Measurements from ENCODE around the gene KREMEN2. TPM values are rescaled to one million over a fixed set of nuclear protein-coding genes. Genes with fewer than 3 reads are reported as not detected.

Gene KREMEN2
- total and polyA plus RNA-seq, 2 of the 4 experiments (the other 2 are of a cell fraction) = 0.03 TPM; not detected in 1

DNA sequence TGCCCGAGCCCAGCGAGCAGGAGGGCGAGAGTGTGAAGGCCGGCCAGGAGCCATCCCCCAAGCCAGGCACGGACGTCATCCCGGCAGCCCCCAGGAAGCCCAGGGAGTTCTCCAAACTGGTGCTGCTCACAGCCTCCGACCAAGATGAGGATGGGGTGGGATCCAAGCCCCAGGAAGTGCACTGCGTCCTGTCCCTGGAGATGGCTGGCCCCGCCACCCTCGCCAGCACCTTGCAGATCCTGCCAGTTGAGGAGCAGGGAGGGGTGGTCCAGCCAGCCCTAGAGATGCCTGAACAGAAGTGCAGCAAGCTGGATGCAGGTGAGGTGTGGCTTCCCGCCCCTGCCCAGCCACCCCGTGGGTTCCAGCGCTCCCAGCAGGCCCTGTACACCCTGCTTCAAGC lies 34.4 kb upstream of the KREMEN2 start:
- no peak overlapping the region for H2BK15ac ChIP-seq (ENCODE audit: low read depth, low read length)
- H2AK5ac ChIP-seq (ENCODE audit: low read depth, low read length) = no peak overlapping the region
- no peak overlapping the region for H4K5ac ChIP-seq (ENCODE audit: low read depth, low read length)
- H2AFZ ChIP-seq (replicated peaks; ENCODE audit: low read length, poor library complexity) = no peak overlapping the region
- no peak overlapping the region for H3K56ac ChIP-seq (ENCODE audit: extremely low read depth, insufficient read depth, low read length)
- H2BK20ac ChIP-seq (ENCODE audit: low read depth, low read length) = no peak overlapping the region
- no peak overlapping the region for H3K4me2 ChIP-seq (ENCODE audit: low read depth, low read length)
- ATAC-seq (ENCODE audit: low read depth) (no peak), DNase-seq (no peak)
- ChIA-PET CTCF (no interaction called here), POLR2A (ENCODE audit: unreplicated experiment) (no interaction called here)
- H3K4me1 ChIP-seq (ENCODE audit: control insufficient read depth, insufficient read depth, low read length) = no peaks in the 10 kb centered on the region
- dilution Hi-C loops (cut with HindIII; ENCODE audit: low sequenced_read_pairs, unreplicated experiment) (no loop called here), in situ Hi-C loops (cut with MboI; ENCODE audit: low sequenced_read_pairs) (no loop called here), intact Hi-C loops (cut with micrococcal nuclease) (no loop called here)
- no peaks in the 10 kb centered on the region for H3K27me3 ChIP-seq (ENCODE audit: control insufficient read depth, insufficient read depth, low read length)
- H3K18ac ChIP-seq (ENCODE audit: low read depth, low read length) = no peak overlapping the region
- H2AK9ac ChIP-seq (replicated peaks; ENCODE audit: low read depth, low read length, poor library complexity) = no peak overlapping the region
- H2BK5ac ChIP-seq (ENCODE audit: low read depth, low read length, poor library complexity, severe bottlenecking) = no peak overlapping the region
- H3K4ac ChIP-seq (ENCODE audit: low read depth, low read length) = no peak overlapping the region
- H3K79me1 ChIP-seq (ENCODE audit: low read depth in 1 of 2, low read length in 2 of 2) = peaks cover 6 to 28% of the 10 kb centered on the region in 2 experiments
- 93% methylated on average over 3 of the region's 14 CpGs; no CpG with 5 or more reads in 1 of the 2 experiments for WGBS, 2 experiments (ENCODE audit: extremely low coverage in 2 of 2, insufficient read length in 1 of 2)
- H3K14ac ChIP-seq (replicated peaks; ENCODE audit: low read depth, low read length) = no peak overlapping the region
- no peak overlapping the region for H3K23ac ChIP-seq (ENCODE audit: low read depth, low read length)
- peaks cover under 1% of the 10 kb centered on the region; the same call in 1 of the 2 replicates for H4K20me1 ChIP-seq (ENCODE audit: insufficient read depth, low read length)
- TF ChIP-seq CEBPB (IDR thresholded peaks at IDR 0.05; ENCODE audit: low read depth, low read length) (no peak), FOS (IDR thresholded peaks at IDR 0.05; ENCODE audit: low read depth, low read length) (no peak), USF2 (IDR thresholded peaks at IDR 0.05; ENCODE audit: low read depth, low read length) (no peak), CHD1 (IDR thresholded peaks at IDR 0.05; ENCODE audit: low read depth, low read length) (no peak), CTCF (conservative IDR thresholded peaks at IDR 0.05; ENCODE audit: low read depth, low read length) (no peak), MAZ (IDR thresholded peaks at IDR 0.05; ENCODE audit: borderline replicate concordance, low read depth, low read length) (no peak), SMC3 (IDR thresholded peaks at IDR 0.05; ENCODE audit: low read depth, low read length) (no peak), RFX5 (IDR thresholded peaks at IDR 0.05; ENCODE audit: low read depth, low read length) (no peak)
- TF ChIP-seq, protein P1, sequence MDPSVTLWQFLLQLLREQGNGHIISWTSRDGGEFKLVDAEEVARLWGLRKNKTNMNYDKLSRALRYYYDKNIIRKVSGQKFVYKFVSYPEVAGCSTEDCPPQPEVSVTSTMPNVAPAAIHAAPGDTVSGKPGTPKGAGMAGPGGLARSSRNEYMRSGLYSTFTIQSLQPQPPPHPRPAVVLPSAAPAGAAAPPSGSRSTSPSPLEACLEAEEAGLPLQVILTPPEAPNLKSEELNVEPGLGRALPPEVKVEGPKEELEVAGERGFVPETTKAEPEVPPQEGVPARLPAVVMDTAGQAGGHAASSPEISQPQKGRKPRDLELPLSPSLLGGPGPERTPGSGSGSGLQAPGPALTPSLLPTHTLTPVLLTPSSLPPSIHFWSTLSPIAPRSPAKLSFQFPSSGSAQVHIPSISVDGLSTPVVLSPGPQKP (IDR thresholded peaks at IDR 0.05; ENCODE audit: borderline replicate concordance, low read depth, low read length) = no peak
- no peak overlapping the region for H3K27ac ChIP-seq (ENCODE audit: insufficient read depth, low read length)
- no peaks in the 10 kb centered on the region for H3K9me3 ChIP-seq (ENCODE audit: control insufficient read depth, insufficient read depth, low read length)
- no peak overlapping the region for H3K4me3 ChIP-seq (ENCODE audit: insufficient read depth, low read depth, low read length)
- no TSS peak for BruUV-seq (replicated peaks)
- no peak overlapping the region for H2BK120ac ChIP-seq (ENCODE audit: low read depth, low read length)
- peaks cover 34% of the 10 kb centered on the region for H3K36me3 ChIP-seq (ENCODE audit: control insufficient read depth, insufficient read depth, low read length)
- no peaks in the 10 kb centered on the region for H3K9me1 ChIP-seq (ENCODE audit: insufficient read depth, low read length)
- H4K91ac ChIP-seq (ENCODE audit: insufficient read depth, low read depth, low read length) = no peak overlapping the region
- no peak overlapping the region for H3K9ac ChIP-seq (ENCODE audit: low read depth, low read length)
- no peak overlapping the region for H4K8ac ChIP-seq (ENCODE audit: low read depth in 2 of 2, low read length in 2 of 2)
